ENCODE measurements around the gene ZWILCH. TPM values are rescaled to one million over a fixed set of nuclear protein-coding genes. Genes with fewer than 3 reads are reported as not detected.

The ZWILCH gene
- total and polyA plus RNA-seq, 4 donors, result 3.2 to 9.9 (median 6.1) TPM

DNA sequence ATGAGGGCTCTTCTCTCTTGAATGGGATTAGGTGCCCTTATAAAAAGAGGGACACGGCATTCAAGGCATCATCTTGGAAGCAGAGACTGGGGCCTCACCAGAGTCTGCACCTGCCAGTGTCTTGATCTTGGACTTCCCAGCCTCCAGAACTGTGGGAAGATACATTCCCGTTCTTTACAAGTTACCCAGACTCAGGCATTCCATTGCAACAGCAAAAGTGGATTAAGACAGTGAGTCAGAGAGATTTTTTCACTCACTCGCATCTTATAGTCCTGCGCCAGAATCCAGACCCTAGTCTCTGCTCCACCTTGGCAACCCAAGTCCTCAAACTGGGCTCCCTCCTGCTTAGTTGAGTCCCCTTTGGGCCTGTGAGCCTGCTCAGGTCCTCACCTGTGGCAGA lies 58.0 kb downstream of the ZWILCH start:
- ATAC-seq (ENCODE audit: insufficient read depth, low FRiP score), result no peak
- TF ChIP-seq, protein P1, sequence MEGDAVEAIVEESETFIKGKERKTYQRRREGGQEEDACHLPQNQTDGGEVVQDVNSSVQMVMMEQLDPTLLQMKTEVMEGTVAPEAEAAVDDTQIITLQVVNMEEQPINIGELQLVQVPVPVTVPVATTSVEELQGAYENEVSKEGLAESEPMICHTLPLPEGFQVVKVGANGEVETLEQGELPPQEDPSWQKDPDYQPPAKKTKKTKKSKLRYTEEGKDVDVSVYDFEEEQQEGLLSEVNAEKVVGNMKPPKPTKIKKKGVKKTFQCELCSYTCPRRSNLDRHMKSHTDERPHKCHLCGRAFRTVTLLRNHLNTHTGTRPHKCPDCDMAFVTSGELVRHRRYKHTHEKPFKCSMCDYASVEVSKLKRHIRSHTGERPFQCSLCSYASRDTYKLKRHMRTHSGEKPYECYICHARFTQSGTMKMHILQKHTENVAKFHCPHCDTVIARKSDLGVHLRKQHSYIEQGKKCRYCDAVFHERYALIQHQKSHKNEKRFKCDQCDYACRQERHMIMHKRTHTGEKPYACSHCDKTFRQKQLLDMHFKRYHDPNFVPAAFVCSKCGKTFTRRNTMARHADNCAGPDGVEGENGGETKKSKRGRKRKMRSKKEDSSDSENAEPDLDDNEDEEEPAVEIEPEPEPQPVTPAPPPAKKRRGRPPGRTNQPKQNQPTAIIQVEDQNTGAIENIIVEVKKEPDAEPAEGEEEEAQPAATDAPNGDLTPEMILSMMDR (IDR thresholded peaks at IDR 0.05; ENCODE audit: control extremely low read depth, extremely low read depth), result no peak
- 91 to 98% methylated on average over 4 of the region's 4 CpGs for WGBS, 2 donors

GRCh38 chr15:66563566-66564110 lies 58.5 kb downstream of the ZWILCH start:
- 95% methylated on average over 13 of the region's 13 CpGs for WGBS, 2 donors
- Histone ChIP-seq H3K9me3 (ENCODE audit: control insufficient read depth in 4 of 4, insufficient read depth in 3 of 4, low read length in 3 of 4) (no peaks in the 10 kb centered on the region), H3K9ac (ENCODE audit: insufficient read depth in 1 of 2, low read length in 2 of 2) (no peak overlapping the region), H3K4me1 (ENCODE audit: control insufficient read depth in 5 of 5, insufficient read depth in 5 of 5, low read length in 5 of 5) (peaks cover 0 to 4% (median 0%) of the 10 kb centered on the region in 5 donors), H3K4me3 (no peak overlapping the region), H3K27me3 (ENCODE audit: control insufficient read depth in 3 of 3, insufficient read depth in 3 of 3, low read length in 2 of 3) (no peaks in the 10 kb centered on the region), H3K27ac (ENCODE audit: low read depth in 1 of 2, low read length in 1 of 2) (no peak overlapping the region), H3K36me3 (ENCODE audit: control insufficient read depth in 4 of 4, insufficient read depth in 4 of 4, low read length in 4 of 4) (no peaks in the 10 kb centered on the region)
- no peak for DNase-seq
- ATAC-seq (ENCODE audit: insufficient read depth, low FRiP score), result no peak
- TF ChIP-seq, protein P1 (IDR thresholded peaks at IDR 0.05; ENCODE audit: control extremely low read depth, extremely low read depth), result no peak

More for the DNA sequence above, 58.0 kb downstream of the ZWILCH start:
- no peaks in the 10 kb centered on the region for H3K27me3 ChIP-seq (ENCODE audit: control insufficient read depth in 3 of 3, insufficient read depth in 3 of 3, low read length in 2 of 3)
- H3K27ac ChIP-seq (ENCODE audit: low read depth in 1 of 2, low read length in 1 of 2), result no peak overlapping the region
- H3K9me3 ChIP-seq (ENCODE audit: control insufficient read depth in 4 of 4, insufficient read depth in 3 of 4, low read length in 3 of 4), result no peaks in the 10 kb centered on the region
- no peak overlapping the region for H3K4me3 ChIP-seq
- peaks cover 0 to 4% (median 0%) of the 10 kb centered on the region in 5 donors for H3K4me1 ChIP-seq (ENCODE audit: control insufficient read depth in 5 of 5, insufficient read depth in 5 of 5, low read length in 5 of 5)
- H3K9ac ChIP-seq (ENCODE audit: insufficient read depth in 1 of 2, low read length in 2 of 2), result no peak overlapping the region
- no peak for DNase-seq
- H3K36me3 ChIP-seq (ENCODE audit: control insufficient read depth in 4 of 4, insufficient read depth in 4 of 4, low read length in 4 of 4), result no peaks in the 10 kb centered on the region

DNA sequence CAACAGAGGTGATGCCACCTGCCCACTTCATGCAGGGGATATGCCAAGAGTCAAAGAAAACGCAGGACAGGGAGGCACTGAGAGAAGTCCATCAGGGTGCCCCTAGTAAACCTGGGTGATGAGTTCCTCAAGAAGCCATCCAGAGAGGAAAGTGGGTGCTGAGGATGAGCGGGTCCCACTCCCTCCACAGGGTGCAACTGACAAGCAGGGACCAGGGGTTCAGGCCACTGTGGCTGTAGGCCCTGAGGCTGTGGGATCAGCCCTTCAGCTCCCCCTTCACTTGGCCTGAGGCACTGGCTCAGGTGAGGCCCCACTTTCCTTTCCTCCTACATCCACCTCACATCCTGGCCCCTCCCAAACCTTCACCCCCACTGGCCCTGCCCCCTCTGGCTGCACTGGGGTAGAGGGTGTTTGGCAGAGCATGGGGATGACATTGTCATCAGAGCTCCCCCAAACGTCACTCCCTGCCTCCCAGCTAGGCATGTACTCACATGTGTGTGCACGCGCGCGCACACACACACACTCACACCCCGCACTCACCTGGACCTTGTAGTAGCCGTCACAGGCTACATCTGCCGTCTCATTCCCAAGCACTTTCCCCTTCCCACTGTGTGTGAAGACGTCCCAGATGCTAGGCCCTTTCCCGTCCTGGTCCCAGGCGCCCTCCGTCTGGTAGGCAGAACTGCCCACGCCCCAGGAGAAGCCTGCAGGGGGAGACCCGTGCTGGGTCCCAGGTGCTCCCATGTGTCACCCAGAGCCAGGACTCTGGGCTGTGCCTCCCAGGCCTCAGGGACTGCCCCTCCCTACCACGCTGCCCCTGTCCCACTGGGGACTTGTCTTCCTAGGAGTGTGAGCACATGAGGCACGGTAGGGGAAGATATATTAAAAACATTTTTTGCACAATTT lies 59.3 kb downstream of the ZWILCH start:
- H3K27me3 ChIP-seq (ENCODE audit: control insufficient read depth in 3 of 3, insufficient read depth in 3 of 3, low read length in 2 of 3), result no peaks in the 10 kb centered on the region
- TF ChIP-seq, protein P1 (IDR thresholded peaks at IDR 0.05; ENCODE audit: control extremely low read depth, extremely low read depth), result no peak
- no peak overlapping the region for H3K27ac ChIP-seq (ENCODE audit: low read depth in 1 of 2, low read length in 1 of 2)
- H3K4me3 ChIP-seq, result no peak overlapping the region
- peaks cover 0 to 4% (median 0%) of the 10 kb centered on the region in 5 donors for H3K4me1 ChIP-seq (ENCODE audit: control insufficient read depth in 5 of 5, insufficient read depth in 5 of 5, low read length in 5 of 5)
- DNase-seq (no peak), ATAC-seq (ENCODE audit: insufficient read depth, low FRiP score) (no peak)
- 87 to 88% methylated on average over 18 of the region's 18 CpGs for WGBS, 2 donors
- H3K9ac ChIP-seq (ENCODE audit: insufficient read depth in 1 of 2, low read length in 2 of 2), result no peak overlapping the region
- H3K36me3 ChIP-seq (ENCODE audit: control insufficient read depth in 4 of 4, insufficient read depth in 4 of 4, low read length in 4 of 4), result no peaks in the 10 kb centered on the region
- no peaks in the 10 kb centered on the region for H3K9me3 ChIP-seq (ENCODE audit: control insufficient read depth in 4 of 4, insufficient read depth in 3 of 4, low read length in 3 of 4)
